22Rv1 (cell line): Measurements from ENCODE around the gene NDUFB11.

ENCODE experiments used
- ZFX ChIP-seq: fragments of 450-650 bp; IDR thresholded peaks from 2 replicates; pipeline ENCODE4 v1.6.1; 2017; ENCODE audit warnings: antibody characterized with exemption, borderline replicate concordance
- TF ChIP-seq, protein P1 (sequence below): fragments of 450-650 bp; IDR thresholded peaks from 2 replicates; pipeline ENCODE4 v1.5.1; 2017; ENCODE audit warnings: mild to moderate bottlenecking

DNA sequence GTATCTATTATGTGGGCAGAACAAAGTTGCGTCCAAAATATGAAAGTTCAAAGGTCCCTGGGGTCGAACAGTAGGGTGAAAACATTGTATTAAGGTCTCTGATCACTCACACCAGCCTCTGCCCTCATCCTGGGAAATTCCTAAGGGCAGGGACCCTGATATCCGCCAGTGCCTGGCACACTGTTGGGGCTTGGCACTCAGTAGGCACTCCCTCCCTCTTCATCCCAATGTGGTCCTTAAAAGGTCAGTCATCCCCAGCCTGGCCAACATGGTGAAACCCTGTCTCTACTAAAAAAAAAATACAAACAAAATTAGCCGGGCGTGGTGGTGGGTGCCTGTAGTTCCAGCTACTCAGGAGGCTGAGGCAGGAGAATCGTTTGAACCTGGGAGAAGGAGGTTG is 6.3 kb downstream of the NDUFB11 start:
- TF ChIP-seq, protein P1, sequence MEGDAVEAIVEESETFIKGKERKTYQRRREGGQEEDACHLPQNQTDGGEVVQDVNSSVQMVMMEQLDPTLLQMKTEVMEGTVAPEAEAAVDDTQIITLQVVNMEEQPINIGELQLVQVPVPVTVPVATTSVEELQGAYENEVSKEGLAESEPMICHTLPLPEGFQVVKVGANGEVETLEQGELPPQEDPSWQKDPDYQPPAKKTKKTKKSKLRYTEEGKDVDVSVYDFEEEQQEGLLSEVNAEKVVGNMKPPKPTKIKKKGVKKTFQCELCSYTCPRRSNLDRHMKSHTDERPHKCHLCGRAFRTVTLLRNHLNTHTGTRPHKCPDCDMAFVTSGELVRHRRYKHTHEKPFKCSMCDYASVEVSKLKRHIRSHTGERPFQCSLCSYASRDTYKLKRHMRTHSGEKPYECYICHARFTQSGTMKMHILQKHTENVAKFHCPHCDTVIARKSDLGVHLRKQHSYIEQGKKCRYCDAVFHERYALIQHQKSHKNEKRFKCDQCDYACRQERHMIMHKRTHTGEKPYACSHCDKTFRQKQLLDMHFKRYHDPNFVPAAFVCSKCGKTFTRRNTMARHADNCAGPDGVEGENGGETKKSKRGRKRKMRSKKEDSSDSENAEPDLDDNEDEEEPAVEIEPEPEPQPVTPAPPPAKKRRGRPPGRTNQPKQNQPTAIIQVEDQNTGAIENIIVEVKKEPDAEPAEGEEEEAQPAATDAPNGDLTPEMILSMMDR: no peak
- TF ChIP-seq ZFX: no peak
